ENCODE measurements around the gene REC8.

DNA sequence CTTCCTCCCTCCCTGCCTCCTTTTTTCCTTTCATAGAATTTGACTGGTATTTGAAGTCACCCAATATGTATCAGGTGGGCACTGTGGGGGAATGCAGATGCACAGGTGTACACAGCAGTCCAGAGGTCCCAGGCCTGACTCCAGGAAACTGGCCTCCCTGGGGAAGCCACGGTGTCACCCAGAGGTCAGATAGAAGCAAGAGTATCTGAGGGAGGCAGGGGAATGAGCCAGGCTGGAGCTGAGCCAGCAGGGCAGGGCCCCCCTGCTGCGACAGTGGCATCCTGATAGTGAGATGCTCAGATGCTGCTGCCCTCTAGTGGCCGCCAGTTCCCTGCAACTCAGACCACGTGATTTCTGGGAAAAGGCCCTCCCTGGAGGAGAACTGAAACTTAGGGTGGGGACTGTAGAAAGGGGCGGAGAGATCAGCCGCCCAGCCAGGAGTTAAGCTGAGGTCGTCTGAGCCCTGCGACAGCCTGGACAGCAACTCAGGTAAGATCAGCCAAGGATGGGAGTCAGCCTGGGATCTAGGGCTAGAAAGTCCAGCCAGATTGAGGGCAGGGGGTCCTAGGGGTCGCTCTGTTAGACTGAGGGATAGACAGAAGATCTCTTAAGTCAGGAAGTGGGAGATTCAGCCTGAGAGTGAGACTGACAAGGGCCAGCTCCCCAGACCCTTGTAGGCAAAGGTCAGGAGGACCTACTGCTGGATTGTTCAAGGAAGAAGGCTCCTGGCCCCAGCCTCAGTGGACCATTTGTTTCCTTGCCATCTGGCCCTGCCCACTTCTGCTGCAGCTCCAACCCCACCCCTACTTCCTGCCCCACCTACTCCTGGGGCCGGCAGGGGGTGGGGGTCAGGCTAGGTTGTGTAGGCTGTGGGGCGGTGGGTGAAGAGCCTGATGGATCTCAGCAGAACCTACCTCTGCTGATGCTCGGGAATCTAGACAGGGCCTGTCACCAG is 10.8 kb upstream of the REC8 start, which contains the start of gene IRF9:
- TF ChIP-seq, protein P1, sequence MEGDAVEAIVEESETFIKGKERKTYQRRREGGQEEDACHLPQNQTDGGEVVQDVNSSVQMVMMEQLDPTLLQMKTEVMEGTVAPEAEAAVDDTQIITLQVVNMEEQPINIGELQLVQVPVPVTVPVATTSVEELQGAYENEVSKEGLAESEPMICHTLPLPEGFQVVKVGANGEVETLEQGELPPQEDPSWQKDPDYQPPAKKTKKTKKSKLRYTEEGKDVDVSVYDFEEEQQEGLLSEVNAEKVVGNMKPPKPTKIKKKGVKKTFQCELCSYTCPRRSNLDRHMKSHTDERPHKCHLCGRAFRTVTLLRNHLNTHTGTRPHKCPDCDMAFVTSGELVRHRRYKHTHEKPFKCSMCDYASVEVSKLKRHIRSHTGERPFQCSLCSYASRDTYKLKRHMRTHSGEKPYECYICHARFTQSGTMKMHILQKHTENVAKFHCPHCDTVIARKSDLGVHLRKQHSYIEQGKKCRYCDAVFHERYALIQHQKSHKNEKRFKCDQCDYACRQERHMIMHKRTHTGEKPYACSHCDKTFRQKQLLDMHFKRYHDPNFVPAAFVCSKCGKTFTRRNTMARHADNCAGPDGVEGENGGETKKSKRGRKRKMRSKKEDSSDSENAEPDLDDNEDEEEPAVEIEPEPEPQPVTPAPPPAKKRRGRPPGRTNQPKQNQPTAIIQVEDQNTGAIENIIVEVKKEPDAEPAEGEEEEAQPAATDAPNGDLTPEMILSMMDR (conservative IDR thresholded peaks at IDR 0.05): peak; percentile 88
- TF ChIP-seq EZH2 (IDR thresholded peaks at IDR 0.05; ENCODE audit: low read depth): no peak
